Endometrial microvascular endothelial cells (primary cell): Measurements from ENCODE around the gene PYGO1. TPM values are rescaled to one million over a fixed set of nuclear protein-coding genes. Genes with fewer than 3 reads are reported as not detected.

ENCODE experiments used
- in situ Hi-C: cut with HindIII; loops from 2 replicates; pipeline ENCODE4 v1.10.0; 2017; ENCODE audit warnings: low sequenced_read_pairs, low pct_unique_long_range_greater_than_20kb; ENCODE audit errors: inconsistent ontology term
- total RNA-seq: library from RNA; depleted of rRNA; stranded (reverse); fragments of >200 nt; gene quantifications from one replicate; pipeline ENCODE4 v1.2.3, GENCODE V29; 2015; ENCODE audit errors: inconsistent ontology term

PYGO1 gene
- total RNA-seq, 1 donor from 2014 or later: 2.3 TPM

GRCh38 chr15:55576943-55577342 lies 11.2 kb downstream of the PYGO1 start:
- in situ Hi-C loops: no loop called here

- in situ Hi-C loops: no loop called here
These were observed 14.0 kb downstream of the PYGO1 start for GRCh38 chr15:55574096-55574495.

- in situ Hi-C loops: no loop called here
These were observed 14.9 kb downstream of the PYGO1 start for GRCh38 chr15:55573224-55573623.

GRCh38 chr15:55564347-55565145 lies 23.6 kb downstream of the PYGO1 start:
- in situ Hi-C loops: no loop called here

GRCh38 chr15:55562601-55563000 lies 25.5 kb downstream of the PYGO1 start:
- in situ Hi-C loops: no loop called here

- in situ Hi-C loops: no loop called here
These were observed 33.1 kb downstream of the PYGO1 start for GRCh38 chr15:55555089-55555488.

- in situ Hi-C loops: no loop called here
These were observed 35.2 kb downstream of the PYGO1 start for GRCh38 chr15:55552926-55553325.

GRCh38 chr15:55552451-55552850 lies 35.7 kb downstream of the PYGO1 start:
- in situ Hi-C loops: no loop called here

- in situ Hi-C loops: no loop called here
These were observed 38.8 kb downstream of the PYGO1 start for GRCh38 chr15:55549305-55549704.

GRCh38 chr15:55546718-55547117 lies 41.4 kb downstream of the PYGO1 start:
- in situ Hi-C loops: no loop called here

GRCh38 chr15:55535436-55535835 lies 52.7 kb downstream of the PYGO1 start:
- in situ Hi-C loops: no loop called here

GRCh38 chr15:55532944-55533343 lies 55.2 kb downstream of the PYGO1 start:
- in situ Hi-C loops: no loop called here

- in situ Hi-C loops: no loop called here
These were observed 57.3 kb downstream of the PYGO1 start for GRCh38 chr15:55530861-55531313.

GRCh38 chr15:55528812-55529211 lies 59.3 kb downstream of the PYGO1 start:
- in situ Hi-C loops: no loop called here

- in situ Hi-C loops: no loop called here
These were observed 61.0 kb downstream of the PYGO1 start for GRCh38 chr15:55527150-55527549.

- in situ Hi-C loops: no loop called here
These were observed 61.5 kb downstream of the PYGO1 start for GRCh38 chr15:55526559-55527036.

GRCh38 chr15:55522742-55523450 lies 65.2 kb downstream of the PYGO1 start:
- in situ Hi-C loops: no loop called here

- in situ Hi-C loops: no loop called here
These were observed 69.5 kb downstream of the PYGO1 start for GRCh38 chr15:55518641-55519040.

GRCh38 chr15:55518009-55518408 lies 70.1 kb downstream of the PYGO1 start:
- in situ Hi-C loops: no loop called here
